Bronchial epithelial cell (primary cell): ENCODE data around the gene NRL. TPM values are rescaled to one million over a fixed set of nuclear protein-coding genes. Genes with fewer than 3 reads are reported as not detected.
"Not testable (repeated sequence)": the region's sequence is repeated elsewhere in the genome, so short reads cannot be mapped to it uniquely, and the experiment has no call there.

ENCODE experiments used
- DNase-seq: peaks from one replicate; pipeline ENCODE4 v3.0.0-alpha.2; 2010; ENCODE audit warnings: low read depth
- FAIRE-seq: peaks from 2 replicates; lab custom pipeline; 2011; peaks lifted over from hg19 to GRCh38; lab: Jason Lieb, UNC
- H3K27me3 ChIP-seq: 2 replicates; pipeline ENCODE4 v1.5.1; 2011; ENCODE audit warnings: low read length; ENCODE audit not compliant: control insufficient read depth, insufficient read depth
- H3K36me3 ChIP-seq: 2 replicates; pipeline ENCODE4 v1.5.1; 2011; ENCODE audit warnings: low read length; ENCODE audit not compliant: control insufficient read depth, insufficient read depth
- H3K4me3 ChIP-seq: 2 replicates; pipeline ENCODE4 v1.5.1; 2011; ENCODE audit warnings: mild to moderate bottlenecking, low read depth, low read length, control low read depth
- total RNA-seq: library from RNA; depleted of rRNA; stranded (reverse); fragments of >200 nt; gene quantifications from 2 replicates; pipeline ENCODE4 v1.2.1, GENCODE V29; 2014
- TF ChIP-seq, protein P1 (sequence below): IDR thresholded peaks from 2 replicates; pipeline ENCODE4 v1.5.1; 2011; ENCODE audit warnings: mild to moderate bottlenecking, moderate library complexity, low read length, control low read depth, inconsistent platforms; ENCODE audit not compliant: insufficient read depth, severe bottlenecking

The NRL gene
- total RNA-seq, 1 donor from 2014 or later: 0.79 TPM

DNA sequence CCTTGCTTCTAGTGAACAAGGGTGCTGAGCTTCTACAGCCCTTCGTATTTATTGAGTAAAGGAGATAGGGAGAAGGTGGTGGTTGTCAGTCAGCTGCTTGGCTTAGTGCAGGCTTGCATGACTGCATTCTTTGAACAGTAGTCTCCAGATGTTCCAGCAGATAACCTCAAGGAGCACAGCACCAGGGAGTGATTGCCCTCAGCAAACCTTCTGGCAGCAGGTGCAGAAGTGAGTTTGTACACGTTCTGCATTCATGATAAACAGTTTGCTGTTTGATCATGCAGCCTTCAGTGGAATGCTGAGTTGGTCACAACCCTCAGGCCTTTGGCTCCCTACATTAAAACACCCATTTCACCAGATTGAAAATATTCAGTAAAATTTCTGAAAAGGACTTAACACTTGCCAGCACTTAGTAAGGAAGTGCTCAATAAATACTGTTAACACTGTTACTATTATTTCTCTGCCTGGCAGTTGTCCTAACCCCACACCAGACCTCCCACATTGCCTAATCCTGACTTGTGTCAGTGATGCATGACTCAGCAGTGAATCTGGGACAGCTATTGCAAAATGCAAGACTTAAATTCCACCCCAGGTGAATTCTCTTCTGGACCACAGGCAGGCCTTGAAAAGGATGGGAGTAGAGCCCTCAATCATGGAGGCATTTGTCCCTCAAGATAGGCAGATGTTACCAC, 81.9 kb downstream of the NRL start:
- no peaks in the 10 kb centered on the region for H3K27me3 ChIP-seq
- H3K36me3 ChIP-seq: no peaks in the 10 kb centered on the region
- DNase-seq (peak; percentile 96), FAIRE-seq (no peak)
- TF ChIP-seq, protein P1, sequence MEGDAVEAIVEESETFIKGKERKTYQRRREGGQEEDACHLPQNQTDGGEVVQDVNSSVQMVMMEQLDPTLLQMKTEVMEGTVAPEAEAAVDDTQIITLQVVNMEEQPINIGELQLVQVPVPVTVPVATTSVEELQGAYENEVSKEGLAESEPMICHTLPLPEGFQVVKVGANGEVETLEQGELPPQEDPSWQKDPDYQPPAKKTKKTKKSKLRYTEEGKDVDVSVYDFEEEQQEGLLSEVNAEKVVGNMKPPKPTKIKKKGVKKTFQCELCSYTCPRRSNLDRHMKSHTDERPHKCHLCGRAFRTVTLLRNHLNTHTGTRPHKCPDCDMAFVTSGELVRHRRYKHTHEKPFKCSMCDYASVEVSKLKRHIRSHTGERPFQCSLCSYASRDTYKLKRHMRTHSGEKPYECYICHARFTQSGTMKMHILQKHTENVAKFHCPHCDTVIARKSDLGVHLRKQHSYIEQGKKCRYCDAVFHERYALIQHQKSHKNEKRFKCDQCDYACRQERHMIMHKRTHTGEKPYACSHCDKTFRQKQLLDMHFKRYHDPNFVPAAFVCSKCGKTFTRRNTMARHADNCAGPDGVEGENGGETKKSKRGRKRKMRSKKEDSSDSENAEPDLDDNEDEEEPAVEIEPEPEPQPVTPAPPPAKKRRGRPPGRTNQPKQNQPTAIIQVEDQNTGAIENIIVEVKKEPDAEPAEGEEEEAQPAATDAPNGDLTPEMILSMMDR: no peak
- H3K4me3 ChIP-seq: no peak overlapping the region

DNA sequence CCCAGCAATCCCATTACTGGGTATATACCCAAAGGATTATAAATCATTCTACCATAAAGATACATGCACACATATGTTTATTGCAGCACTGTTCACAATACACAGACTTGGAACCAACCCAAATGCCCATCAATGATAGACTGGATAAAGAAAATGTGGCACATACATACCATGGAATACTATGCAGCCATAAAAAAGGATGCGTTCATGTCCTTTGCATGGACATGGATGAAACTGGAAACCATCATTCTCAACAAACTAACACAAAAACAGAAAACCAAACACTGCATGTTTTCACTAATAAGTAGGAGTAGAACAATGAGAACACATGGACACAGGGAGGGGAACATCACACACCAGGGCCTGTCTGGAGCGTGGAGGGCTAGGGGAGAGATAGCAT, 83.4 kb downstream of the NRL start:
- H3K27me3 ChIP-seq, H3K4me3 ChIP-seq, FAIRE-seq, DNase-seq, H3K36me3 ChIP-seq: not testable (repeated sequence)

DNA sequence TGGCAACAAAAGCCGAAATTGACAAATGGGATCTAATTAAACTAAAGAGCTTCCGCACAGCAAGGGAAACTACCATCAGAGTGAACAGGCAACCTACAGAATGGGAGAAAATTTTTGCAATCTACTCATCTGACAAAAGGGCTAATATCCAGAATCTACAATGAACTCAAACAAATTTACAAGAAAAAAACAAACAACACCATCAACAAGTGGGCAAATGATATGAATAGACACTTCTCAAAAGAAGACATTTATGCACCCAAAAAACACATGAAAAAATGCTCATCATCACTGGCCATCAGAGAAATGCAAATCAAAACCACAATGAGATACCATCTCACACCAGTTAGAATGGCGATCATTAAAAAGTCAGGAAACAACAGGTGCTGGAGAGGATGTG, 85.1 kb downstream of the NRL start:
- FAIRE-seq, DNase-seq, H3K4me3 ChIP-seq, H3K27me3 ChIP-seq, H3K36me3 ChIP-seq: not testable (repeated sequence)

Other genes with a start within 250 kb of the NRL start
- 24.7 and 64.1 TPM in 2 replicates for gene DHRS4, start 161.2 kb downstream of the NRL start, total RNA-seq
- gene DHRS4L2, start 126.0 kb downstream of the NRL start, total RNA-seq: 5.5 and 30.5 TPM in 2 replicates
- gene CARMIL3, start 62.9 kb downstream of the NRL start, total RNA-seq: 0.13 TPM in 1 of 2 replicates, not detected in the other
- not detected in 2 replicates for gene CPNE6, start 43.4 kb downstream of the NRL start, total RNA-seq
- 84.8 and 223 TPM in 2 replicates for gene PCK2, start 20.6 kb downstream of the NRL start, total RNA-seq
- gene DCAF11, start 172 bp downstream of the NRL start, total RNA-seq: 70.5 and 83.5 TPM in 2 replicates
- 0.51 TPM in 1 of 2 replicates, not detected in the other for gene FITM1, start 15.7 kb upstream of the NRL start, total RNA-seq
- gene PSME1, start 21.2 kb upstream of the NRL start, total RNA-seq: 65.0 and 71.8 TPM in 2 replicates
- 12.6 and 17.8 TPM in 2 replicates for gene EMC9, start 26.6 kb upstream of the NRL start, total RNA-seq
- gene PSME2, start 31.7 kb upstream of the NRL start, total RNA-seq: 26.9 and 37.5 TPM in 2 replicates
- 23.3 and 25.8 TPM in 2 replicates for gene RNF31, start 32.5 kb upstream of the NRL start, total RNA-seq
- 19.2 and 28.7 TPM in 2 replicates for gene IRF9, start 46.3 kb upstream of the NRL start, total RNA-seq
- 0.26 and 1.1 TPM in 2 replicates for gene REC8, start 57.1 kb upstream of the NRL start, total RNA-seq
- 27.0 and 41.9 TPM in 2 replicates for gene IPO4, start 73.9 kb upstream of the NRL start, total RNA-seq
- 42.8 and 67.9 TPM in 2 replicates for gene TM9SF1, start 80.5 kb upstream of the NRL start, total RNA-seq
- 0.26 TPM in 1 of 2 replicates, not detected in the other for gene TSSK4, start 90.7 kb upstream of the NRL start, total RNA-seq
- gene CHMP4A, start 98.5 kb upstream of the NRL start, total RNA-seq: 48.8 and 69.8 TPM in 2 replicates
- 13.4 and 21.1 TPM in 2 replicates for gene MDP1, start 101.1 kb upstream of the NRL start, total RNA-seq
- 131 and 330 TPM in 2 replicates for gene NEDD8, start 117.4 kb upstream of the NRL start, total RNA-seq
- 80.6 and 98.7 TPM in 2 replicates for gene GMPR2, start 118.0 kb upstream of the NRL start, total RNA-seq
- 48.7 and 91.9 TPM in 2 replicates for gene TINF2, start 127.7 kb upstream of the NRL start, total RNA-seq
- 88.7 and 382 TPM in 2 replicates for gene TGM1, start 148.2 kb upstream of the NRL start, total RNA-seq
- 32.6 and 58.9 TPM in 2 replicates for gene RABGGTA, start 156.6 kb upstream of the NRL start, total RNA-seq
- 16.6 and 39.6 TPM in 2 replicates for gene DHRS1, start 184.8 kb upstream of the NRL start, total RNA-seq
- 23.2 and 26.1 TPM in 2 replicates for gene NOP9, start 184.9 kb upstream of the NRL start, total RNA-seq
- 1.2 and 3.9 TPM in 2 replicates for gene CIDEB, start 193.0 kb upstream of the NRL start, total RNA-seq
- gene LTB4R2, start 195.2 kb upstream of the NRL start, total RNA-seq: 10.5 and 17.4 TPM in 2 replicates
- 3.7 and 9.6 TPM in 2 replicates for gene LTB4R, start 196.6 kb upstream of the NRL start, total RNA-seq
- 0.53 and 0.77 TPM in 2 replicates for gene ADCY4, start 220.1 kb upstream of the NRL start, total RNA-seq
- gene RIPK3, start 225.0 kb upstream of the NRL start, total RNA-seq: 2.4 and 4.7 TPM in 2 replicates